HepG2 (cell line): Measurements from ENCODE around the gene TM7SF3. TPM values are rescaled to one million over a fixed set of nuclear protein-coding genes. Genes with fewer than 3 reads are reported as not detected.
A peak's percentile ranks its signal among the peaks of the same experiment; 100 is the strongest.

ENCODE experiments used
- ATAC-seq: fragments of 200-7000 bp; cut with Tn5 transposase; 3 replicates; pipeline ENCODE4 v1.9.1; 2020; ENCODE audit warnings: mild to moderate bottlenecking, moderate library complexity
- BruUV-seq: library from RNA; stranded (reverse); fragments of 400-500 nt; replicated peaks from 2 replicates; lab custom pipeline; 2021; lab: Mats Ljungman, UMichigan
- CTCF ChIA-PET: fragments of 300-600 bp; formaldehyde crosslinking; extraction: SDS; loops from one replicate; lab custom pipeline; 2021; ENCODE audit warnings: low total read pairs, inconsistent platforms, low intra/inter-chr PET ratio; lab: Yijun Ruan, JAX
- POLR2A ChIA-PET: fragments of 350-600 bp; sonication (Branson Sonifier 250); formaldehyde crosslinking; loops from one replicate; lab custom pipeline; 2020; ENCODE audit warnings: antibody characterized with exemption, inconsistent platforms; lab: Yijun Ruan, JAX
- DNase-seq: peaks from one replicate; pipeline ENCODE4 v3.0.0-alpha.2; 2015; ENCODE audit warnings: low spot score
- FAIRE-seq: peaks from 3 replicates; lab custom pipeline; 2011; peaks lifted over from hg19 to GRCh38; lab: Jason Lieb, UNC
- H2AFZ ChIP-seq: one replicate; pipeline ENCODE4 v1.6.1; 2011; ENCODE audit warnings: low read length, inconsistent platforms
- H3K27ac ChIP-seq: fragments of 300-600 bp; 3 replicates; pipeline ENCODE4 v1.8.0; 2011; ENCODE audit warnings: mixed run types, mild to moderate bottlenecking, mixed read lengths, low read length, inconsistent platforms; ENCODE audit not compliant: insufficient read depth; ENCODE audit errors: extremely low read length
- H3K27me3 ChIP-seq, 2 experiments: fragments of 200-600 bp in 1 of 2; 2 replicates in 1 of 2; 3 replicates in 1 of 2; pipeline versions ENCODE4 v1.6.0 to v1.8.0; 2011; ENCODE audit warnings: low read length in 2 of 2, mild to moderate bottlenecking in 2 of 2, moderate library complexity in 2 of 2, inconsistent platforms in 1 of 2; ENCODE audit not compliant: insufficient read depth in 2 of 2, control insufficient read depth in 1 of 2
- H3K36me3 ChIP-seq, 2 experiments: fragments of 200-600 bp in 1 of 2; replicated peaks in 1 of 2; 2 replicates in 1 of 2; 3 replicates in 1 of 2; pipeline versions ENCODE4 v1.5.1 to v1.8.0; 2011; ENCODE audit warnings: low read length in 2 of 2, inconsistent platforms in 1 of 2; ENCODE audit not compliant: insufficient read depth in 2 of 2, control insufficient read depth in 1 of 2
- H3K4me1 ChIP-seq: 2 replicates; pipeline ENCODE4 v1.5.1; 2012; ENCODE audit warnings: low read length, inconsistent platforms; ENCODE audit not compliant: insufficient read depth
- H3K4me2 ChIP-seq: 2 replicates; pipeline ENCODE4 v1.6.0; 2011; ENCODE audit warnings: low read depth, low read length, inconsistent platforms
- H3K4me3 ChIP-seq, 3 experiments: fragments of 200-600 bp in 1 of 3; sonication (generic), shearing (Covaris generic) in 1 of 3; replicated peaks in 1 of 3; 2 replicates each; pipeline ENCODE4 v1.5.1; 2011 to 2016; ENCODE audit warnings: low read length in 3 of 3, inconsistent platforms in 2 of 3, low read depth in 2 of 3, mild to moderate bottlenecking in 2 of 3, control low read depth in 1 of 3, mixed read lengths in 1 of 3; ENCODE audit not compliant: insufficient read depth in 1 of 3
- H3K79me2 ChIP-seq: one replicate; pipeline ENCODE4 v1.6.1; 2011; ENCODE audit warnings: low read length, inconsistent platforms; ENCODE audit not compliant: insufficient read depth
- H3K9ac ChIP-seq: 2 replicates; pipeline ENCODE4 v1.6.0; 2011; ENCODE audit warnings: mild to moderate bottlenecking, low read depth, low read length, inconsistent platforms; ENCODE audit not compliant: insufficient read depth
- H3K9me3 ChIP-seq: 2 replicates; pipeline ENCODE4 v1.5.1; 2012; ENCODE audit warnings: mild to moderate bottlenecking, low read length
- H4K20me1 ChIP-seq: 2 replicates; pipeline ENCODE4 v1.6.0; 2011; ENCODE audit warnings: inconsistent platforms, mild to moderate bottlenecking, low read length, moderate library complexity; ENCODE audit not compliant: insufficient read depth
- ATF7 ChIP-seq, 2 experiments: fragments of 450-650 bp in 1 of 2; sonication (generic) in 1 of 2; formaldehyde crosslinking in 1 of 2; IDR thresholded peaks; 2 replicates each; pipeline versions ENCODE4 v1.4.0 to v1.6.1; 2016 to 2020; ENCODE audit warnings: antibody characterized with exemption in 1 of 2, mild to moderate bottlenecking in 1 of 2, missing genetic modification reagents in 1 of 2
- GFI1 ChIP-seq: sonication (generic); formaldehyde crosslinking; IDR thresholded peaks from 2 replicates; pipeline ENCODE4 v1.5.0; 2020; ENCODE audit warnings: missing genetic modification reagents, mild to moderate bottlenecking, borderline replicate concordance
- KLF11 ChIP-seq: IDR thresholded peaks from 2 replicates; pipeline ENCODE4 v1.6.1; 2016; ENCODE audit warnings: missing compliant biosample characterization
- MLLT10 ChIP-seq: sonication (generic); formaldehyde crosslinking; IDR thresholded peaks from 2 replicates; pipeline ENCODE4 v1.4.0; 2020; ENCODE audit warnings: missing genetic modification reagents
- NPAS2 ChIP-seq: sonication (generic); formaldehyde crosslinking; IDR thresholded peaks from 2 replicates; pipeline ENCODE4 v1.8.0; 2022; ENCODE audit warnings: mild to moderate bottlenecking, missing genetic modification reagents, borderline replicate concordance
- RELA ChIP-seq: sonication (generic); formaldehyde crosslinking; IDR thresholded peaks from 2 replicates; pipeline ENCODE4 v1.4.0; 2020; ENCODE audit warnings: missing genetic modification reagents
- SIN3A ChIP-seq: IDR thresholded peaks from 2 replicates; pipeline ENCODE4 v1.6.1; 2011; ENCODE audit warnings: low read depth, mild to moderate bottlenecking, control low read depth, low read length, borderline replicate concordance
- SMC3 ChIP-seq: IDR thresholded peaks from 2 replicates; pipeline ENCODE4 v1.6.1; 2011; ENCODE audit warnings: low read length, improper control_type of control experiment
- TRIM24 ChIP-seq: sonication (generic); formaldehyde crosslinking; IDR thresholded peaks from 2 replicates; pipeline ENCODE4 v1.8.0; 2022; ENCODE audit warnings: mild to moderate bottlenecking, missing genetic modification reagents
- YY1 ChIP-seq: IDR thresholded peaks from 2 replicates; pipeline ENCODE4 v1.6.1; 2011; ENCODE audit warnings: low read length, low read depth, moderate library complexity, mild to moderate bottlenecking; ENCODE audit not compliant: insufficient read depth, insufficient replicate concordance
- ZMYM2 ChIP-seq: sonication (generic); formaldehyde crosslinking; IDR thresholded peaks from 2 replicates; pipeline ENCODE4 v1.8.0; 2022; ENCODE audit warnings: mild to moderate bottlenecking, missing genetic modification reagents
- ZNF260 ChIP-seq: sonication (generic); formaldehyde crosslinking; IDR thresholded peaks from 2 replicates; pipeline ENCODE4 v1.4.0; 2020; ENCODE audit warnings: missing genetic modification reagents, low read depth, mild to moderate bottlenecking, borderline replicate concordance
- ZNF430 ChIP-seq: sonication (generic); formaldehyde crosslinking; IDR thresholded peaks from 2 replicates; pipeline ENCODE4 v1.9.0; 2021; ENCODE audit warnings: mild to moderate bottlenecking, missing genetic modification reagents
- ZNF451 ChIP-seq: sonication (generic); formaldehyde crosslinking; IDR thresholded peaks from 2 replicates; pipeline ENCODE4 v1.5.0; 2020; ENCODE audit warnings: mild to moderate bottlenecking, missing genetic modification reagents
- ZNF460 ChIP-seq: sonication (generic); formaldehyde crosslinking; IDR thresholded peaks from 2 replicates; pipeline ENCODE4 v1.5.1; 2020; ENCODE audit warnings: missing genetic modification reagents, mild to moderate bottlenecking, borderline replicate concordance
- ZNF512 ChIP-seq: sonication (generic); formaldehyde crosslinking; IDR thresholded peaks from 2 replicates; pipeline ENCODE4 v1.4.0; 2020; ENCODE audit warnings: mild to moderate bottlenecking, missing genetic modification reagents
- WGBS: methylation state at CpG from one replicate; pipeline ENCODE4 v1.1.6; 2017; ENCODE audit warnings: low lambda C conversion rate; 5-methylcytosine and 5-hydroxymethylcytosine counted together
- in situ Hi-C: cut with HindIII; loops from 2 replicates; pipeline ENCODE4 v1.10.0; 2017; ENCODE audit warnings: low pct_unique_long_range_greater_than_20kb; ENCODE audit not compliant: extremely low pct_ligation_motif_present
- intact Hi-C: fragments of 100-400 bp; cut with micrococcal nuclease; formaldehyde crosslinking; loops from one replicate; pipeline ENCODE4 v1.10.0; 2022; ENCODE audit not compliant: unreplicated experiment
- polyA plus RNA-seq, 8 experiments: library from polyadenylated mRNA; depleted of rRNA in 3 of 8; stranded (reverse) in 7 of 8; unstranded in 1 of 8; fragments of >200 nt; fragmentation: Illumina TruSeq in 4 of 8; extraction: Trizol in 4 of 8; gene quantifications; 2 replicates each; pipeline versions ENCODE4 v1.2.1 to v1.2.3, GENCODE V29; 2011 to 2016; ENCODE audit warnings: low read depth in 4 of 8, missing spikeins in 1 of 8, mixed read lengths in 1 of 8; ENCODE audit not compliant: insufficient read depth in 1 of 8
- total RNA-seq, 5 experiments: library from RNA; depleted of rRNA; stranded (reverse); fragments of >200 nt; fragmentation: Illumina TruSeq; extraction: Trizol; gene quantifications; 2 replicates each; pipeline ENCODE4 v1.2.3, GENCODE V29; 2016; ENCODE audit warnings: low read depth in 1 of 5

TM7SF3 gene
- total and polyA plus RNA-seq, 2 of the 13 experiments (the other 11 are each of a cell fraction or from before 2014, with no cell fraction given) = 116 to 142 TPM

DNA sequence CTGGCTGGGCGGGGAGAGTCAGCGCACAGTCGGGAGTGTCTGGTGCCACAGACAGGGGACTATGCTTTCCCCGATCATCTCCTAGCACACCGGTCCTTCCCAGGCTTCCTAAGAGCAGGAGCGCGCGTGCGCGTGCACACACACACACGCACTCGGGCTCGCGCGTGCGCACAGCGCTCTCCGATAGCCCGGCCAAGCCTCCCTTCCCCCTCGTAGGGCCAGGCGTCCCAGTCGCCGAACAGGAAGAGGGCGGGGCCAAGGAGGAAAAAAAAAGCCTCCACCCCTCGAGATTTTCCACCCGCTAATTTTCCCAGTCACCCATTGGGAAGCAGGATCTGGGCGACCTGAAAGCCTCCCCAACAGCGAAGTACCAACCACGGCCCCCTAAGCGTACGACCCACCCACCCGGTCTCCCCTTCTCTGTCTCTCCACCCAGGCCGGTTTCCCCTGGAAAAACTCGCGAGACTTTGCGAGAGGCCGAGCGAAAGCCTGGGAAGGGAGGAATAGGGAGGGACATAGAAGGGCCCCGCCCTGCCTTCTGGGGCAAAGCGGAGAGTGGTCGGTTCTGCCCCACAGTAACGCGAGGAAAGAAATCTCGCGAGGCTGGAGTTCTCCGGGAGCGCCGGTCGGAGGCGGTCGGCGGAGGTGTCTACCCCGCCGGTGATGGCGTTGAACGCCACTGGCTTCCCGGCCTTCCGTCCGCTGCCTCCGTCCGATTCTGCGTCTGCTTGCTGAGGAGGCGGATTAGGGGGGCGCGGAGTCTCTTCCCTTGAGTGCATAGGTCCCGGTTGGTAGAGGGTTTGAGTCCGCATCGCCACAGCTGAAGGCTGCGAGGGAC, 76.1 kb downstream of the TM7SF3 start, which contains the start of the genes FGFR1OP2 and INTS13:
Gene FGFR1OP2, plus strand, starts transcription at position 608 of the 838 bp plus-strand sequence. CDS start 15,689 bp downstream, outside the sequence.
Gene INTS13, minus strand, starts transcription at position 119 of the 838 bp plus-strand sequence. CDS start 1,178 bp downstream, outside the sequence.
- ChIA-PET CTCF (no interaction called here), POLR2A (no interaction called here)
- H3K9ac ChIP-seq = peak within 1 kb of the TSS; percentile 94
- DNase-seq = peak; percentile 98
- H3K4me1 ChIP-seq = peaks cover 43% of the 10 kb centered on the region
- H3K79me2 ChIP-seq = peaks cover 77% of the 10 kb centered on the region
- peak within 1 kb of the TSS; percentile 39 for H2AFZ ChIP-seq
- intact Hi-C loops (loop anchor here (1.0 to 5.0 kb wide), 2 partner anchors 51 to 76 kb away; partner anchors contain the start of gene TM7SF3), in situ Hi-C loops (loop anchor here (5.0 kb wide), 1 partner anchor 74 kb away; the partner anchor contains the start of gene TM7SF3)
- H4K20me1 ChIP-seq = peaks cover 10% of the 10 kb centered on the region
- 0 out of 5 replicates have a peak, but pooled peaks cover 0 to 3% of the 10 kb centered on the region in 2 experiments for H3K36me3 ChIP-seq
- no peaks in the 10 kb centered on the region for H3K9me3 ChIP-seq
- 2% methylated on average over 24 of the region's 69 CpGs for WGBS
- peak within 1 kb of the TSS; percentile 88 to 99 (median 91) for H3K4me3 ChIP-seq
- H3K27me3 ChIP-seq = no peaks in the 10 kb centered on the region; a peak in 1 of 5 replicates
- H3K27ac ChIP-seq = peak within 1 kb of the TSS; percentile 92
- BruUV-seq = TSS peak; percentile 75
- H3K4me2 ChIP-seq = peak within 1 kb of the TSS; percentile 90
- peak; percentile 97 for ATAC-seq
- peak; percentile 89 for FAIRE-seq
- no peak; the same call in 1 of the 2 replicates for TF ChIP-seq ZNF451
- 0 out of 2 replicates have a peak, but pooled peaks have one; percentile 52 for TF ChIP-seq NPAS2 (CRISPR knock-in tag)
- TF ChIP-seq GFI1 (CRISPR knock-in tag) = no peak
- no peak for TF ChIP-seq ZNF512 (CRISPR knock-in tag)
- peak; percentile 58; the same call in 1 of the 2 replicates for TF ChIP-seq ZNF430 (CRISPR knock-in tag)
- no peak for TF ChIP-seq SMC3
- TF ChIP-seq MLLT10 (CRISPR knock-in tag) = no peak
- TF ChIP-seq TRIM24 = no peak
- TF ChIP-seq ZNF460 (CRISPR knock-in tag) = no peak
- peak; percentile 85 for TF ChIP-seq SIN3A
- TF ChIP-seq KLF11 (CRISPR knock-in tag) = 0 out of 2 replicates have a peak, but pooled peaks have one; percentile 23
- peak; percentile 84 for TF ChIP-seq YY1
- no peak for TF ChIP-seq RELA (CRISPR knock-in tag)
- TF ChIP-seq ZMYM2 = no peak
- TF ChIP-seq ATF7 (IDR thresholded peaks at IDR 0.05) = no peak
- no peak for TF ChIP-seq ATF7 (CRISPR knock-in tag; IDR thresholded peaks at IDR 0.05)
- TF ChIP-seq ZNF260 (CRISPR knock-in tag) = no peak
